Retinal pigment epithelial cell (primary cell): Measurements from ENCODE around the gene PRDM8.

Source experiments
- DNase-seq: peaks from one replicate; pipeline ENCODE4 v3.0.0-alpha.2; 2010; ENCODE audit warnings: low read depth
- H3K4me3 ChIP-seq: 2 replicates; pipeline ENCODE4 v1.5.1; 2011; ENCODE audit warnings: mild to moderate bottlenecking, low read length, control low read depth, moderate library complexity
- TF ChIP-seq, protein P1 (sequence below): conservative IDR thresholded peaks from 2 replicates; pipeline ENCODE4 v1.5.1; 2011; ENCODE audit warnings: low read depth, low read length, control low read depth, inconsistent platforms

Gene PRDM8

GRCh38 chr4:80215449-80216052 is 18.2 kb downstream of the PRDM8 start:
- TF ChIP-seq, protein P1, sequence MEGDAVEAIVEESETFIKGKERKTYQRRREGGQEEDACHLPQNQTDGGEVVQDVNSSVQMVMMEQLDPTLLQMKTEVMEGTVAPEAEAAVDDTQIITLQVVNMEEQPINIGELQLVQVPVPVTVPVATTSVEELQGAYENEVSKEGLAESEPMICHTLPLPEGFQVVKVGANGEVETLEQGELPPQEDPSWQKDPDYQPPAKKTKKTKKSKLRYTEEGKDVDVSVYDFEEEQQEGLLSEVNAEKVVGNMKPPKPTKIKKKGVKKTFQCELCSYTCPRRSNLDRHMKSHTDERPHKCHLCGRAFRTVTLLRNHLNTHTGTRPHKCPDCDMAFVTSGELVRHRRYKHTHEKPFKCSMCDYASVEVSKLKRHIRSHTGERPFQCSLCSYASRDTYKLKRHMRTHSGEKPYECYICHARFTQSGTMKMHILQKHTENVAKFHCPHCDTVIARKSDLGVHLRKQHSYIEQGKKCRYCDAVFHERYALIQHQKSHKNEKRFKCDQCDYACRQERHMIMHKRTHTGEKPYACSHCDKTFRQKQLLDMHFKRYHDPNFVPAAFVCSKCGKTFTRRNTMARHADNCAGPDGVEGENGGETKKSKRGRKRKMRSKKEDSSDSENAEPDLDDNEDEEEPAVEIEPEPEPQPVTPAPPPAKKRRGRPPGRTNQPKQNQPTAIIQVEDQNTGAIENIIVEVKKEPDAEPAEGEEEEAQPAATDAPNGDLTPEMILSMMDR = peak; percentile 61
- no peak for DNase-seq
- H3K4me3 ChIP-seq = no peak overlapping the region

DNA sequence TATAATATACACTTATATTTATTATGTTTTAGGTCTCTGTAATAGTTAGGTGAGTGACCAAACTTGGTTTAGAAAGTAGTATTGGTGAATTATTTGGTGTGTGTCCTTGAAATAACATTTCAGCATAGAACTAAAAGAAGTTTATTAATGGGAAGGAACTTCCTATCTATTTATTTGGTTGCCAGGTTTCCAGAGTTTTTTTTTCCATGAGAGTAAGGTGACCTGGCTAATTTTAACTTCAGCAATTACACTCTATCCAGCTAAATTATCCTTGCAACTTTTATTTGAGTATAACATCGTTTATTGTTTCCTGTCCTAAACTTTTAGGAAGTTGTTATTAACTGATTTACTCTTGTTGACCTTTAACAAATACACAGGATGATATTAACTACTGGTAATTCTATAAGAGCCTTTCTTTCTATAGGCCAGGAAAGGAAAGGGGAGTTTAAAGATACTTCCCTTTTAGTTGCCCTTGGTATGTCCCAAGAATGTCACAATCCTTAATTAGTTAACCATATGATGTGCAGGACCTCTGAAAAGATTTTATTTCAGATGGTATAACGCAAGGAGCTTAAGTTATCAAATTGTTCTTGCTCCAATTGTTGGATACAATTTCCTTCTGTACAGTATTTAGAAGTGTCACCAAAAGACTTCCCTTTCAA is 18.9 kb downstream of the PRDM8 start:
- DNase-seq = no peak
- TF ChIP-seq, protein P1 = no peak
- no peak overlapping the region for H3K4me3 ChIP-seq

GRCh38 chr4:80219301-80220025 is 22.2 kb downstream of the PRDM8 start:
- H3K4me3 ChIP-seq = no peak overlapping the region
- DNase-seq = no peak
- TF ChIP-seq, protein P1 = no peak

DNA sequence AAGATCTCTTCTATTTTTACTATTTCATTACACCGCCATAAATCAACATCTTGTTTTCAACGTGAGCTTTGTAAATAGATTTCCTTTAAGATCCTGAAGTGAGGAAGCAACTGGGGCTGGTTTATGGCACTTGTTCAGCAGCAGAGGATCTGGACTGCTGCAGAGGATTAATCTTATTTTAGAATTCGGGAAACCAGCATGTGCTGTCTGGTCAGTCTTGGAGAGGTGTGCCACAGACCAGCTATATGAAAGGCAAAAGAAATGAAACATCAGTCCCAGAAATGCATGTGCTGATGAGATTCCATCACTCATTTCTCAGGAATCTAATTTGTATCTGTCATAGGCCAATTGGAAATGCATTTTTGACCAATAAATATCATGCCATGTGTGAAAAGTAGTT is 23.4 kb downstream of the PRDM8 start:
- no peak overlapping the region for H3K4me3 ChIP-seq
- no peak for DNase-seq
- TF ChIP-seq, protein P1 = no peak

GRCh38 chr4:80221161-80221560 is 23.9 kb downstream of the PRDM8 start:
- DNase-seq = no peak
- TF ChIP-seq, protein P1 = peak; percentile 45
- H3K4me3 ChIP-seq = no peak overlapping the region

DNA sequence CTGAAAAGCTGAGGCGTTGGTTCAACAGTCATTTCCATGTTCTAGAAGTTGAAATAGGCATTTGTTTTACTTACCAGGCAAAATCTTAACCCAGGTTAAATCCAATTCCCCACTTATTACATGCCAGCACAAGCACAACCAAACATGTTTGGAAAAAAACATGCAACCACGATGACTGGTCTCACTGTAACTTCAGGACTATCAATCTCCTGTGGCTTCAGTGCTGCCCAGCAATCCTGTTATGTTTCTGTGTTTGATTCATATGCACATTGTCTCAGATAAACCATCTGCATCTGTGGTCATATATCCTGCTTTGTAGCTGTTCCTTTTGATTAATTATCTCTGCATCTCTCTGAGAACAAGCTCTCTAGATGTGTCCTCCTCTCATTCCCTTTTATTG is 28.3 kb downstream of the PRDM8 start:
- TF ChIP-seq, protein P1 = no peak

More for the DNA sequence above, 28.3 kb downstream of the PRDM8 start:
- no peak for DNase-seq
- H3K4me3 ChIP-seq = no peak overlapping the region
